Measurements from ENCODE around the gene CD79A. TPM values are rescaled to one million over a fixed set of nuclear protein-coding genes. Genes with fewer than 3 reads are reported as not detected.

Gene CD79A
- 1 to 10 TPM in 3 of 5 donors, under 1 TPM in 2; 0.39 to 2.4 (median 1.3) TPM for polyA plus RNA-seq (ENCODE audit: insufficient read depth in 1 of 5, insufficient read length in 5 of 5, low replicate concordance in 1 of 5)
- long read RNA-seq, donor 1: 0 reads
- long read RNA-seq, donor 2: 0 reads
- long read RNA-seq, donor 3, partial matches to known transcripts: 0 of 2 reads
- long read RNA-seq, donor 3, other reads (novel, unspliced or antisense): 0 of 2 reads
- long read RNA-seq, donor 4: 0 reads
- long read RNA-seq, donor 5: 0 reads
- long read RNA-seq, donor 6: 0 reads
- long read RNA-seq, donor 7: 0 reads
- long read RNA-seq, donor 8: 0 reads

DNA sequence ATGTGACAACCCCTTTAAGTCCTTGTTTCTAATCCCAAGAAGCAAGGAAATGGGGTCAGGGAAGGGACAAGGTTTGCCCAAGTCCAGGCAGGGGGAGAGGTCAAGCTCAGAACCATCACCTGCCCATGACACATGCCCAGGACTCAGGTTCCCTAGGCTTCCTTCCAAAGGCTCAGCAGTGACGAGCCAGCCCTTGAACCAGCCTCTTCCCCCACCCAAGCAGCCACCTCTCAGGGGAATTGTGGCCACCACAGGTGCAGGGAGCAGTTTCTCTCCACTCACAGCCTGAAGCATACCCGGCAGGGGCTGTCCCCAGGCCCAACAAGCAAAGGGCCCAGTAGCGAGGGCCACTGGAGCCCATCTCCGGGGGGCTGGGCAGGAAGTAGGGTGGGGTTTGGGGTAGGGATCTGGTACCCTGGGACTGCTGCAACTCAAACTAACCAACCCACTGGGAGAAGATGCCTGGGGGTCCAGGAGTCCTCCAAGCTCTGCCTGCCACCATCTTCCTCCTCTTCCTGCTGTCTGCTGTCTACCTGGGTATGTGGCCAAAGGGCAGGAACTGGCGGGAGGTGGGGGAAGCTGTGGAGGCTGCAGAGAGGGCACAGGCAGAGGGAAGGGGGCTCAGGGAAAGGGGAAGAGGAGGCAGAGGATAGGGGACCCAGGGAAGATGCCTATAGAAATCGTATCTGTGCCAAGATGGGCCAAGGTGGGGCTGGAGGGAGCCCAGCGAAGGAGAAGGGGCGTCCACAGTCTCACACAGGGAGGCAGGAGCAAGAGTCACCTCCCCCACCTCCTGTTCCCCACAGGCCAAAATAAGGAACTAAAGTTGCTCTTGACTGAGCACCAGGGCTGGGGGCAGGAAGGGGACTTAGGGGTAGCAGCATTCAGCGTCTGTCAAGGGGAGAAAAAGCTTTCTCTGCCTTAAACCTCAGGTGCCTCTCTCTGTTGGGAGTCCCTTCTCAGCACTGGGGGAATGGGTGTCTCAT is at the start of gene CD79A:
TSS of gene CD79A (plus strand) at position 433 of the 986 bp plus-strand sequence. CDS start at position 459, 26 bp downstream.
- no peak for DNase-seq

DNA sequence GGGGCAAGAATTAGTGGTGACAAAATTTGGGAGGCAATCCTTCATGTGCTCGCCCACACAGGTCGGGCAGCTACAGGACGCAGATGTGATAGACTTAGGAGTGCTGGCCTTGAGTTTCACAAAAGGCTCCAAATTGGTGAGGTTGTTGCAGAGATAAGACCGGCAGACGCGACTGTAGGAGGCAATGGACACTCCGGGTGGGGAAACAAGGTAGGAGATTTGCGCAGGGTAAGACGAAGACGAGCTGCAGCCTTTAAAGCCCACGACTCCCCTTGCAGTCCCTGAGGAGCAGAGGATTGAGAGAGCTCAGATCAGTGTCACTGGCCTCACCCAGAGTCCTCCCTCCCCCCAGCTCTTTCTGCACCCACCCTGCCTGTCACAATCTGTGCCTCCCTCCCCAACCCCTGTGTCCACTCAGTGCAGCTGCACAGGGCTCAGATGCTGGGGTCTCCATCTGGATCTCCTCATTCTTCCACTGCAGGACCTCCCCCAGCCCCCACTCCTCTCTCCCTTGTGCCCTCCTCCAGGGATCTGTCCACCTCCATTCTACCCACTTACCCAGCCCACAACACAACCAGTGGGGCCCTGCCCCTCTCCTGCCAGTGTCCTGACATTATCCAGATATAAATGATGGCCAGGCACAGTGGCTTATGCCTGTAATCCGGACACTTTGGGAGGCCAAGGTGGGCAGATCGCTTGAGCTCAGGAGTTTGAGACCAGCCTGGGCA is 38.9 kb upstream of the CD79A start:
- no peak for DNase-seq

DNA sequence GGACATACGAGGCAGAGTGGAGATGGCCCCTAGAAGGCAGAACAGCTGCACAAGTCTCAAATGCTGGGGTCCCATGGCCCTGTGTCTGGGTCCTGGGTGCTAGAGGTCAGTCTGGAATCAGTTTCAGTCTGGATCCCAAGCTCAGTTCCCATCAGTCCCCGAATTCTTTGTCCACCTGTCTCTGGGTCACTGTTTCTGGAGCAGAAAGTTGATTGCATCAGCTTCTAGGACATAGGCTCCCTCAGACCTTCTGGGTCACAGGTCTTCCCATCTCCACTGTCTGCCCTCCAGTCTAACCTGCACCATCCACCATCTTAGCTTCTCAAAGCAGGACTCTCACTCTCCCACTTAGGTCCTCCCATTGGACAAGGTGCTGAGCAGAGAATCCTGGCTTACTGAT is 37.9 kb upstream of the CD79A start:
- no peak for DNase-seq

DNA sequence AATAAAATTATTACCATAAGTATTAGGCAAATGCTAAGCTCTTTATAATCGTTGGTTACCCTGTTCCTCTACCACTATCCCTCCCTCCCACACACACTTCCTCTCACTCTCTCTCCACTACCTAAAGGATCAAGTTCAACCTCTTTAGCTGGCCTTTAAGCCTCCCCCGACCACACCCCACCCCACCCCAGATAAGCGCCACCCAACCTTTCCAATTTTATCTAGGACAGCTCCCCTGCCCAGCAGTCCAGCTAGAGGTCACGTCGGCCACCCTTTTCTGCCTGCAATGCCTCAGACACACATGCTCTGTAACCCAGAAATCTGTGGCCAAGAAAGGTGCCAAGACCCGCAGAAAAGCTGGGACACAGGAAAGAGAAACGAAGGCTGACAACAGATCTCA is 33.7 kb upstream of the CD79A start:
- DNase-seq: no peak

DNA sequence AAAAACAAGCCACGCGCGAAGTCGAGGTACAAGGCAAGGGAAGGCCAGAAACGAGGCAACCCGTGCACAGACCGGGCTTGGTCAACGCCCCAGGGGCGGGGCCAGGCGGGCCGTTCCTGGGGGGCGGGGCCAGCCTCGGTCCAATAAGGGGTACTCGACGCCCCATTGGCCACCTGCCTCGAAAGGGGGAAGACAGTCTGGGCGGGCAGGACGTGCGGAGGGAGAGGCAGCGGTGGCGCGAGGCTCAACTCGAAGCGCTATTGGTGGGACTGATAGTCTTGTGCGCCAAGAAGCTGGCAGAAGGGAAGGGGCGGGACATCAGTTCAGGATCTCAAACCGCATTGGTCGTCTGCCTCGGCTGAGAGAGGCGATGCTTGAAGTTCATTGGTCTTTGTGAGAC is 32.5 kb upstream of the CD79A start, which contains the start of gene LYPD4:
TSS of gene LYPD4 (minus strand) at position 83 of the 400 bp plus-strand sequence. CDS start 5,398 bp downstream, outside the sequence.
- DNase-seq: no peak

DNA sequence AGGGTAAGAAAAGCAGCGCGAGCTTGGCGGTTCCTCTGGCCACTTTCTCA is 32.3 kb upstream of the CD79A start, which contains the start of gene DMRTC2:
TSS of gene DMRTC2 (plus strand) at position 42 of the 50 bp plus-strand sequence. CDS start 2,387 bp downstream, outside the sequence.
- no peak for DNase-seq

DNA sequence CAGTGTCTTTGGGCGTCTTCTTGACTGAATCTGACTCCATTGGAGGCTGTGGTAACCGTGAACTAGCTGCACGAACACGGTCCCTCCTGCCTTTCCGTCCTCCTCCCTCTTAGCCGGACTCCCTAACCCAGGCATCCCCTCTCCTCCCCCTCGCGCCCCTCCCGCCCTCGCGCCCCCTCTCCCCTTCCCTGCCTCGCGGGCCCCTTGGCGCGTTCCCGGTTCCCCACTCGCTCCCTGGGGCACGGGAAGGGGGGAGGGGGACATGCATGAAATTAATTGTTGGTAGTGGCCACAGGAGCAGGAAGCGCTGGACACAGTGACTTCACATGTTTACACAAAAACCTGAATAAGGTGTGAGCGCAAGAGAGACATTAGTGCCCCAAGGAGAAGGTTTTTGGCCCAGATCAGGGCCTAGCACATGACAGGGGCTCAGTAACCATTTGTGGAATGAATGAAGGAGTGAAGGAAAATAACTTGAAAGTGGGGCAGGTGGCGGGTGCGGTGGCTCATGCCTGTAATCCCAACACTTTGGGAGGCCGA is 32.0 kb upstream of the CD79A start:
- no peak for DNase-seq

DNA sequence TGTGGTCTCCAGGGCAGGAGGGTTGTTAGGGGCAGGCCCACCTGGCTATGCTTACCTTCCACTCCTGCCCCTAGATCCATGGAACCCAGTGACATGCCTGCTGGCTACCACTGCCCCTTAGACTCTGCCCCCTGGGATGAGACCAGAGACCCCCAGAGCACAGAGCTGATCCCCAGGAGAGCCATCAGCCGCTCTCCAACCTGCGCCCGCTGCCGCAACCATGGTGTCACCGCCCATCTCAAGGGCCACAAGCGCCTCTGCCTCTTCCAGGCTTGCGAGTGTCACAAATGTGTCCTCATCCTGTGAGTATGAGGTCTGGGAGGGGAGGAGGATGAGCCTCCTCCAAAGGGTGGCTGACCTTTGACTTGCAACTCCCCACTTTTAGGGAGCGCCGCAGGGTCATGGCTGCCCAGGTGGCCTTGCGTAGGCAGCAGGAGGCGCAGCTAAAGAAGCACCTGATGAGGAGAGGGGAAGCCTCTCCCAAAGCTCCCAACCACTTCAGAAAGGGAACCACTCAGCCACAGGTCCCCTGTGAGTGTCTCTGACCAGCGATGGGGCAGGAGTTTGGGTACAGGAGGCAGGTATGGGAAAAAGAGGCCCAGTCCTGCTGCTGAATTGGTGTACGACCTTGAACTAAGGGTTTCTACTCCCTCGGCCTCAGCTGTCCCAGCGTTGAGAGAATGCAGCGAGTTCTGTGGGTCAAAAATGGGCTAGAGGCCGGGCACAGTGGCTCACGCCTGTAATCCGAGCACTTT is 29.6 kb upstream of the CD79A start:
- DNase-seq: no peak

DNA sequence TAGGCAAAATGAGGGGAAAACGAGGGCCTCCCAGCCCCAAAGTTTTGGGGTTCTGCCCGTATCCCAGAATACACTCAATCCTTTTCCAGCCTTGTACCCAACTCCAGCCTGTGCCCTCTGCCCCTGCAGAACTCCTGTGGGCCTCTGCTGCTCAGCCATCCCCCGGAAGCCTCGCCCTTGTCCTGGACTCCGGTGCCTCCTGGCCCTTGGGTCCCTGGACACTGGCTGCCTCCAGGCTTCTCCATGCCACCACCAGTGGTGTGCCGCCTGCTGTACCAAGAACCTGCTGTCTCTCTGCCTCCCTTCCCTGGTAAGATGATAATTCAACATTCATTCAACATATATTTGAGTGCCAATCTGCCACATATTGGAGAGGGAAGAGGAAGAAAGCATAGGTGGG is 28.4 kb upstream of the CD79A start:
- DNase-seq: no peak

DNA sequence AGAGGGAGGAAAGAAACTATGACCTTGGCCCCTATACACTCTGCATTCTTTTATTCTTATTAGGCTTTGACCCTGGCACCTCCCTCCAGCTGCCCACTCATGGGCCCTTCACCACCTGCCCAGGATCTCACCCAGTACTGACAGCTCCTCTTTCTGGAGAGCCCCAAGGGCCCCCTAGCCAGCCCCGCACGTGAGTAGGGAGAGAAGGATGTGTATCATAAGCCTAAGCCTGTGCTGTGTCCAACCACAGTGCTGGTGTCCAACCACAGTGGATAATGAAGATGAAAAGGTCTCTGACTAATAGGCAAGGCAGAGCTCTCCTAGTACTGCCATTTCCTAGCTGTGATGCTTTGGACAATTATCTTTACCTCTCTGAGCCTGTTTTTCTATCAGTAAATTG is 28.0 kb upstream of the CD79A start:
- no peak for DNase-seq

DNA sequence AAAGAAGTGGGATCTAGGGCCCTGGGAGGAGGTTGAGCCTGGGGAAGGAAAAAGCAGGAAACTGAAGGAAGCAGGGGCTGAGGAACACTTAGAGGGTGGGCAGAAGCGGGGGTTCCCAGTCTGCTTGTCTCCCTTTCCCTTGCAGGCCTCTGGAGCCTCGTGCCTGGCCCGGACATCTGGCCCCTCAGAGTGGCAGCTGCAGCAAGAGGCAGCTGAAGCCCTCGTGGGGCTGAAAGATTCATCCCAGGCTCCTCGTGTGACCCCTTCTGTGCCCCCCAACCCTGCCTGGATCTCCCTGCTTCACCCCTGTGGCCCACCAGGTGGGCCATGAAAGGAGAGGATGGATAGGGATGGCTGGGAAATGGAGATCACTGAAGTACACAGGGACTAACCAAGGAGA is 26.7 kb upstream of the CD79A start:
- DNase-seq: no peak

DNA sequence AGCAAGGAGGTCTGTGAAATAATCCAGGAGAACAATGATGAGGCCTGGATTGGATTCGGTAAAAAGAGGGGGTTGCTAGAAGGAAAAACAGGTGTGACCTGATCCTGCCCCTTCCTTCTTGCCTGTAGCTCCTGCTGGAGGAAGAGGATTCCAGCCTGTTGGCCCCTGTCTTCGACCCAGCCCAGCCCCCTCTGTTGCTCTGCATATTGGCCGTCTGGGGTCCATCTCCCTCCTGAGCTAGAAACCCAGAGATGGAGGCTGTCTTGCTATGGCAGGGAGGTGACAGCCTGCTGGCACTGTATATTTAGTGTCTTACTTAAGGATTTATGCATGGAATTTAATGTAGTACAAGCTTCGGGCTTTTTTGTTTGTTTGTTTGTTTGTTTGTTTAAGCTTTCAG is 25.6 kb upstream of the CD79A start:
- DNase-seq: no peak

DNA sequence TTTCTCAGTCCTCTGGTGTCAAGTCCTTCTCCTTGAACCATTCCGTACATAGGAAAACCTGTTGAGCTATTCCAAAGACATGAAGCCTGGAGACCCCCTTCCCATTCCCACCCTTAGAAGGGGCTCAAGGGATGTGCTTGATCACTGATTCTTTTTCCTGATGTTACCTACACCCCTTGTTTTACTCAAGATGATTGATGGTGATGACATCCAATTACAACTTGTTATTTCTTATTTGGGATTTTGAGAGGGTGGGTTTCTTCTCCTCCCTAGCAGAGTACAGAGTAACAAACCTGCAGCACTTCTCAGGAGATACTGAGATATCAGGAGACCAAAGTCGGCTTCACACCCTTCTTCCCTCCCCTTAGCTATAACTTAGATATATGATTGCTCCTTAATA is 23.7 kb upstream of the CD79A start:
- DNase-seq: no peak

DNA sequence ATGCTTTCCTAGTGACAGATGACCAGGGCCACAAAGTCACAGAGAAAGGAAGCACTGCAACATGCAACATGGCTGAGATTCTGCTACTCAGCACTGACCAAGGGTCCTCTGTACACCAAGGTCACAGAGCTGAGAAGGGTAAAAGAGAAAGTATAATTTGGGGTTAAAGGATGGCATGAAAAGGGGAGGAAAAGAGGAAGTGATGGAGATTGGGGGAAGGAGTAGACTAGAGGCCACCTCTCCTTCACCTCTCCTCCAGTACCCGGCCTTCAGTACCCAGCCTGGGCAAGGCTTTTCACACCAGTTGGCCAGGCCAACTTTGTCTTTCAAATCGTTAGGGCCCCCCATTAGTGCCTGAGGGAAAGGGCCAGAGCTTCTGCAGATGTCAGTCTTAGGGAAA is 23.3 kb upstream of the CD79A start:
- no peak for DNase-seq

DNA sequence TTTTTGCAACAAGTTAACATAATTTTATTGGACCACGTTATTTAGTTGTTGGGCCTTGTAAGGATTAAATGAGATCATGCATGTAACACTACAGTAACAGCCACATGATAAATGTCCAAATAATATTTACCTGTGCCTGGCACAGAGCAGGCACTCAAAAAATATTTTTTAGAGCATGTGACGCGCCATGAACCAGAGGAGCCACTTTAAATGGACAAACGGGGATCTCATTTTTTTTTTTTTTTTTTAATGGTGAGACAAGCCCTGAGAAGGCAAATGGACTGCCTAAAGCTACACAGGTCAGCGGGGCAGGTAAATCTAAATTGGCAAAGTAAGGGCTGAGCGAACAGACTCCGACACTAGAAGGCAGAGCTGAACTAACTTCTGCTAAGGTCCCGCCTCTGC is 17.9 kb upstream of the CD79A start:
- DNase-seq: no peak

DNA sequence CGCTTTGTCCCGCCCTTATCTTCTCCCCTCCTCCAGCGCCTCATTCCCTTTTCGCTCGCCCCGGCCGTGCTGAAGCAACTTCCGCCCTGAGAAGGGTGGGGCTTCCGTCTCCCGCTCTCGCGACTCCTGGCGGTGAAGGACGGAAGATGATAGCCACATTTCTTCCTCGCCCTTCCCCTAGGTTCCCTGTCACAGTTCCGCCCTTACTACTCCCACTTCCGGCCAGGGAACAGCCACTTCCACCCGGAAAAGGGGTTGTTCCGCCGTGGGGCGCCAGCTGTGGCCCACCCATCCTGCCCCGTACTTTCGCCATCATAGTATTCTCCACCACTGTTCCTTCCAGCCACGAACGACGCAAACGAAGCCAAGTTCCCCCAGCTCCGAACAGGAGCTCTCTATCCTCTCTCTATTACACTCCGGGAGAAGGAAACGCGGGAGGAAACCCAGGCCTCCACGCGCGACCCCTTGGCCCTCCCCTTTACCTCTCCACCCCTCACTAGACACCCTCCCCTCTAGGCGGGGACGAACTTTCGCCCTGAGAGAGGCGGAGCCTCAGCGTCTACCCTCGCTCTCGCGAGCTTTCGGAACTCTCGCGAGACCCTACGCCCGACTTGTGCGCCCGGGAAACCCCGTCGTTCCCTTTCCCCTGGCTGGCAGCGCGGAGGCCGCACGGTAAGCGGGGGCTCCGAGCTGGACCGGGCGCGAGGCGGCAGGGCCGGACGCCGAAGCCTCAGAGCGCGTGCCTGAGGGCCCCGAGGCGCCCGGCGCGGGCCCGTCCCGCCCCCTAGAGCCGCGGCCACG is 17.3 kb upstream of the CD79A start, which contains the start of gene RPS19:
TSS of gene RPS19 (plus strand) at position 638 of the 801 bp plus-strand sequence. CDS start 520 bp downstream, outside the sequence.
- peak; percentile 99 for DNase-seq

DNA sequence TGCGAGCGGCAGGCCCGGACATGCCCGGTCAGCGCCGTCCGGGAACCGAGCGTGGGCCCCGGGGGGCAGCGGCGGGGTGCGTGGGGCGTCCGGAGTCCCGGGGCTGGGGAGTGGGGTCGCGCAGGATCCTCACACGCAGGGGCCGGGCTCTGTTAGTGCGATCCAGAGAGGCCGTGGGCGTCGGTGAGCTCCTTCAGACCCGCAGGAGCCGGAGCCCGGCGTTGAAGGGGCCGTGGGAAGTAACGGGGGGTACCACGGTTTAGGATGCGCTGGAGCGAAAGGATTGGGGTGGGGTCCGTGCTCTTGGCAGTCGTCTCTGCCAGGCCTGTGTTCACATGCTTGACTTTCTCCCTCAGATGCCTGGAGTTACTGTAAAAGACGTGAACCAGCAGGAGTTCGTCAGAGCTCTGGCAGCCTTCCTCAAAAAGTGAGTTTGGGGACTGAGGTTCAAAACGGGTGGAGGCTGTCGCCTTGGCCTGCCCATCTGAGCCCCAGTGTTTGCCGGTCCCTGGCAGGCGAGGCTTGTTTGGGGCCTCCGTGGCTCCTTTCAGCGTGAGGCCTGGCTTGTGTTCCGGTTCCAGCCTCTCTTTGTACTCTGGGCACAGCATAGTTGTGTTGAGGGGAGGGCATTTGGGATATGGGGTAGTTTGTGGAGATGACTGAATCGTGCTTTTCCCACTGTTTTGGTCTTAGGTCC is 16.5 kb upstream of the CD79A start:
- DNase-seq: no peak

DNA sequence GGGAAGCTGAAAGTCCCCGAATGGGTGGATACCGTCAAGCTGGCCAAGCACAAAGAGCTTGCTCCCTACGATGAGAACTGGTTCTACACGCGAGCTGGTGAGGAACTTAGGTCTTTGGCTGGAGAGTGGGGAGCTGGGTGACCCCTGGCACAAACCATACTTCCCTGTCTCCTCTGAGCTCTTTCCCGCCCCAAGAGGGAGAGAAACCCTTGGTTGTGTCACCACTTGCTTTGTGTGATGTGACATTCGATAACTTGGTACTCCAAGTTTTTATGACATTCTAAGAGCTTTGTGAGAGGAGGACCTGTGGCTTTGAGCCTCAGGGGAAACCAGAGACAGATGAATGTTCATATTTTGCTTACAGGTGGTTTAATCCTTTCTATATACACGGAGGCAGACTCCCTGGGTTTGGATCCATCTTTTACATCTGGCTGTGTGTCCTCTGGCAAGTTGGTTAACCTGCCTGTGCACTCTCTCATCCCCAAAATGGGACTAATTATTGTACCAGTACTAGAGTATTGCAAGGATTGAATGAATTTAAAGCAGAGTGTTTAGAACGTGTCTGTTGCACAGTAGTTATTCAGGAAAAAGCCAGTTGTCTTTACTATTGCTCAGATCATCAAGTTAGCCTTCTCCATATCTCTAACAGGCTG is 15.8 kb upstream of the CD79A start:
- no peak for DNase-seq

DNA sequence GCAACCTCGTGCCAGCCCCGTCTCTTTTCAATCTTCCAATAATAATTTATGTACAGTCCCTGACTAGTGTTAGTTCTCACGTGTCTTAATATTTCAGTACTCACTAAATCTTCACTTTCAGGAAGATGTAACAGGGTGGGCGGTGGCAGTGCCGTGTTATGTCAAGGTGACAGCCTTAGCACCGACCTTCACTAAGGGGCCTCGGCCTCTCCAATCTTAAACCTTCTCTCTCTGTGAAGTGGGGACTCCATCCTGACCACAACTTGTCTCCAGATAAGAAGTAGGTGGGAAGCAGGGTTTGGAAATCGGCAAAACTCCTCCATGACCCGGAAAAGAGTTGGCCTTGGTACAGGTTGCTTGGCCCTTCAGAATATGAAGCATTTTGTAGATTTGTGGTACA is 15.2 kb upstream of the CD79A start:
- no peak for DNase-seq
